ENCODE measurements around the gene SUSD2. TPM values are rescaled to one million over a fixed set of nuclear protein-coding genes. Genes with fewer than 3 reads are reported as not detected.
"Not testable (repeated sequence)": the region's sequence is repeated elsewhere in the genome, so short reads cannot be mapped to it uniquely, and the experiment has no call there.

SUSD2 gene
- total RNA-seq, result 0.07 and 0.18 TPM in 2 replicates

GRCh38 chr22:24181088-24181995 is at the start of gene SUSD2:
TSS of gene SUSD2 (plus strand) at chr22:24181487. CDS start at chr22:24181520, 33 bp downstream.
- no peak for DNase-seq (ENCODE audit: low read depth, low spot score)

GRCh38 chr22:24133187-24133965 is 47.9 kb upstream of the SUSD2 start:
- no peak for DNase-seq (ENCODE audit: low read depth, low spot score)

- no peak for DNase-seq (ENCODE audit: low read depth, low spot score)
Observed at GRCh38 chr22:24134090-24134846, 47.0 kb upstream of the SUSD2 start.

- DNase-seq (ENCODE audit: low read depth, low spot score), result not testable (repeated sequence)
Observed at GRCh38 chr22:24136533-24136932, 44.8 kb upstream of the SUSD2 start.

GRCh38 chr22:24137595-24137994 is 43.7 kb upstream of the SUSD2 start:
- DNase-seq (ENCODE audit: low read depth, low spot score), result no peak

GRCh38 chr22:24138649-24139420 is 42.5 kb upstream of the SUSD2 start:
- no peak for DNase-seq (ENCODE audit: low read depth, low spot score)

- DNase-seq (ENCODE audit: low read depth, low spot score), result no peak
Observed at GRCh38 chr22:24140357-24140756, 40.9 kb upstream of the SUSD2 start.

GRCh38 chr22:24141586-24141985 is 39.7 kb upstream of the SUSD2 start:
- DNase-seq (ENCODE audit: low read depth, low spot score), result no peak

GRCh38 chr22:24142241-24142640 is 39.0 kb upstream of the SUSD2 start:
- DNase-seq (ENCODE audit: low read depth, low spot score), result no peak

GRCh38 chr22:24142831-24143230 is 38.5 kb upstream of the SUSD2 start:
- no peak for DNase-seq (ENCODE audit: low read depth, low spot score)

- DNase-seq (ENCODE audit: low read depth, low spot score), result no peak
Observed at GRCh38 chr22:24144056-24144777, 37.1 kb upstream of the SUSD2 start.

- no peak for DNase-seq (ENCODE audit: low read depth, low spot score)
Observed at GRCh38 chr22:24144778-24145085, 36.6 kb upstream of the SUSD2 start.

- DNase-seq (ENCODE audit: low read depth, low spot score), result no peak
Observed at GRCh38 chr22:24145446-24146193, 35.7 kb upstream of the SUSD2 start.

- DNase-seq (ENCODE audit: low read depth, low spot score), result no peak
Observed at GRCh38 chr22:24146194-24146616, 35.1 kb upstream of the SUSD2 start.

- peak; percentile 8 for DNase-seq (ENCODE audit: low read depth, low spot score)
Observed at GRCh38 chr22:24146791-24147353, 34.4 kb upstream of the SUSD2 start.

GRCh38 chr22:24147666-24148065 is 33.6 kb upstream of the SUSD2 start:
- DNase-seq (ENCODE audit: low read depth, low spot score), result no peak

GRCh38 chr22:24148266-24149197 is 32.8 kb upstream of the SUSD2 start:
- no peak for DNase-seq (ENCODE audit: low read depth, low spot score)

GRCh38 chr22:24149198-24149590 is 32.1 kb upstream of the SUSD2 start:
- DNase-seq (ENCODE audit: low read depth, low spot score), result no peak

All from pulmonary artery endothelial cell (primary cell).